GM12878 (cell line): ENCODE measurements around the gene SLC43A1. TPM values are rescaled to one million over a fixed set of nuclear protein-coding genes. Genes with fewer than 3 reads are reported as not detected.

Experiments used
- BHLHE40 ChIP-seq, 2 experiments: fragments of 450-650 bp in 1 of 2; IDR thresholded peaks; 2 replicates each; pipeline ENCODE4 v1.6.1; 2011 to 2017; ENCODE audit warnings: low read depth in 2 of 2, borderline replicate concordance in 1 of 2, improper control_type of control experiment in 1 of 2, low read length in 1 of 2, mild to moderate bottlenecking in 1 of 2
- BRCA1 ChIP-seq: IDR thresholded peaks from 2 replicates; pipeline ENCODE4 v1.6.1; 2011; ENCODE audit warnings: low read depth, low read length, improper control_type of control experiment
- ESRRA ChIP-seq: IDR thresholded peaks from 2 replicates; pipeline ENCODE4 v1.6.1; 2012; ENCODE audit warnings: mild to moderate bottlenecking, low read length, improper control_type of control experiment
- FOS ChIP-seq: IDR thresholded peaks from 3 replicates; pipeline ENCODE4 v1.6.1; 2011; ENCODE audit warnings: borderline replicate concordance; ENCODE audit not compliant: insufficient read length; ENCODE audit errors: extremely low read depth
- GABPA ChIP-seq: IDR thresholded peaks from 2 replicates; pipeline ENCODE4 v1.6.1; 2014; ENCODE audit warnings: antibody characterized with exemption, low read depth, mild to moderate bottlenecking, inconsistent platforms
- HCFC1 ChIP-seq: fragments of 150-350 bp; IDR thresholded peaks from 2 replicates; pipeline ENCODE4 v1.6.1; 2014; ENCODE audit warnings: low read length
- HDAC2 ChIP-seq: fragments of 200-600 bp; sonication (generic); IDR thresholded peaks from 2 replicates; pipeline ENCODE4 v1.6.1; 2017
- JUNB ChIP-seq: IDR thresholded peaks from 2 replicates; pipeline ENCODE4 v1.6.1; 2016; ENCODE audit warnings: antibody characterized with exemption, mild to moderate bottlenecking
- MYC ChIP-seq: IDR thresholded peaks from 2 replicates; pipeline ENCODE4 v1.6.1; 2011; ENCODE audit warnings: mild to moderate bottlenecking, low read length, moderate library complexity, inconsistent platforms; ENCODE audit not compliant: insufficient read depth, insufficient replicate concordance, insufficient read length, severe bottlenecking
- NFYA ChIP-seq: IDR thresholded peaks from 2 replicates; pipeline ENCODE4 v1.6.1; 2011; ENCODE audit warnings: low read depth, mild to moderate bottlenecking, low read length, improper control_type of control experiment, borderline replicate concordance
- NFYB ChIP-seq: IDR thresholded peaks from 2 replicates; pipeline ENCODE4 v1.6.1; 2011; ENCODE audit warnings: low read depth, mild to moderate bottlenecking, low read length, improper control_type of control experiment, moderate library complexity; ENCODE audit not compliant: insufficient read depth
- NR2F1 ChIP-seq: fragments of 450-650 bp; conservative IDR thresholded peaks from 2 replicates; pipeline ENCODE4 v1.6.1; 2017; ENCODE audit warnings: mild to moderate bottlenecking
- PKNOX1 ChIP-seq: fragments of 450-650 bp; IDR thresholded peaks from 2 replicates; pipeline ENCODE4 v1.6.1; 2016; ENCODE audit warnings: mild to moderate bottlenecking
- POLR2AphosphoS5 ChIP-seq: IDR thresholded peaks from 2 replicates; pipeline ENCODE4 v1.6.1; 2011; ENCODE audit warnings: mild to moderate bottlenecking, low read length, inconsistent platforms
- RUNX3 ChIP-seq: IDR thresholded peaks from 2 replicates; pipeline ENCODE4 v1.6.1; 2012; ENCODE audit warnings: low read length, inconsistent platforms
- SIX5 ChIP-seq: IDR thresholded peaks from 2 replicates; pipeline ENCODE4 v1.6.1; 2011; ENCODE audit warnings: mild to moderate bottlenecking, low read depth, low read length, moderate library complexity; ENCODE audit not compliant: severe bottlenecking
- SMARCA5 ChIP-seq: fragments of 450-650 bp; IDR thresholded peaks from 2 replicates; pipeline ENCODE4 v1.6.1; 2017; ENCODE audit warnings: mild to moderate bottlenecking
- SMC3 ChIP-seq: IDR thresholded peaks from 2 replicates; pipeline ENCODE4 v1.6.1; 2011; ENCODE audit warnings: low read length, improper control_type of control experiment, borderline replicate concordance
- SRF ChIP-seq, 2 experiments: IDR thresholded peaks; 2 replicates each; pipeline ENCODE4 v1.6.1; 2011; ENCODE audit warnings: low read depth in 2 of 2, low read length in 2 of 2, mild to moderate bottlenecking in 1 of 2, moderate library complexity in 1 of 2
- SUPT20H ChIP-seq: IDR thresholded peaks from 2 replicates; pipeline ENCODE4 v1.6.1; 2011; ENCODE audit warnings: low read depth, mild to moderate bottlenecking, low read length, moderate library complexity, borderline replicate concordance; ENCODE audit not compliant: control insufficient read depth
- TBL1XR1 ChIP-seq: IDR thresholded peaks from 2 replicates; pipeline ENCODE4 v1.6.1; 2012; ENCODE audit warnings: low read depth, low read length, improper control_type of control experiment
- TCF3 ChIP-seq: IDR thresholded peaks from 2 replicates; pipeline ENCODE4 v1.6.1; 2012; ENCODE audit warnings: low read depth, mild to moderate bottlenecking, low read length, borderline replicate concordance; ENCODE audit not compliant: insufficient read depth
- ZNF207 ChIP-seq: fragments of 450-650 bp; IDR thresholded peaks from 2 replicates; pipeline ENCODE4 v1.6.1; 2014; ENCODE audit warnings: antibody characterized with exemption, mild to moderate bottlenecking, borderline replicate concordance
- polyA plus RNA-seq, 11 experiments: library from polyadenylated mRNA; depleted of rRNA in 4 of 11; unstranded in 6 of 11; stranded (reverse) in 5 of 11; fragments of >200 nt; fragmentation: Nextera tagmentation in 4 of 11; fragmentation: Illumina TruSeq in 1 of 11; extraction: Ambion mirVana in 4 of 11; extraction: Trizol in 1 of 11; gene quantifications; 1 replicate in 1 of 11; 2 replicates in 10 of 11; pipeline versions ENCODE4 v1.2.1 to v1.2.3, GENCODE V29; 2011 to 2016; ENCODE audit warnings: inconsistent platforms in 2 of 11, missing spikeins in 2 of 11, low read depth in 1 of 11
- total RNA-seq, 4 experiments: library from RNA; depleted of rRNA in 3 of 4; stranded (reverse); fragments of >200 nt in 3 of 4; fragmentation: Illumina TruSeq in 1 of 4; extraction: Trizol in 1 of 4; gene quantifications; 2 replicates each; pipeline versions ENCODE4 v1.2.1 to v1.2.3, GENCODE V29; 2013 to 2021
- TF ChIP-seq, protein P1 (sequence below), 3 experiments: IDR thresholded peaks in 2 of 3; conservative IDR thresholded peaks in 1 of 3; 2 replicates each; pipeline ENCODE4 v1.5.1; 2011; ENCODE audit warnings: low read depth in 3 of 3, low read length in 3 of 3, mild to moderate bottlenecking in 3 of 3, control low read depth in 2 of 3, moderate library complexity in 2 of 3, inconsistent platforms in 1 of 3, mixed read lengths in 1 of 3; ENCODE audit not compliant: control insufficient read depth in 2 of 3, insufficient read depth in 1 of 3; ENCODE audit errors: extremely low read depth in 1 of 3
- TF ChIP-seq, protein P2 (sequence below): fragments of 450-650 bp; IDR thresholded peaks from 2 replicates; pipeline ENCODE4 v1.6.1; 2017; ENCODE audit warnings: mild to moderate bottlenecking

Gene SLC43A1
- total and polyA plus RNA-seq, 10 of the 15 experiments (the other 5 are each of a cell fraction or from before 2014, with no cell fraction given) = 1.0 to 17.8 (median 12.6) TPM

- TF ChIP-seq POLR2AphosphoS5 = no peak
- TF ChIP-seq SUPT20H = no peak
- TF ChIP-seq PKNOX1 = no peak
- TF ChIP-seq NFYB = no peak
- no peak for TF ChIP-seq ZNF207
- peak; percentile 39 for TF ChIP-seq RUNX3
- peak; percentile 74; the same call in 1 of the 2 replicates for TF ChIP-seq SMARCA5
- TF ChIP-seq SMC3 = peak; percentile 69; the same call in 1 of the 2 replicates
- no peak for TF ChIP-seq NR2F1
- TF ChIP-seq TBL1XR1 = no peak
- TF ChIP-seq SIX5 = no peak
- no peak for TF ChIP-seq NFYA
- TF ChIP-seq, protein P1, sequence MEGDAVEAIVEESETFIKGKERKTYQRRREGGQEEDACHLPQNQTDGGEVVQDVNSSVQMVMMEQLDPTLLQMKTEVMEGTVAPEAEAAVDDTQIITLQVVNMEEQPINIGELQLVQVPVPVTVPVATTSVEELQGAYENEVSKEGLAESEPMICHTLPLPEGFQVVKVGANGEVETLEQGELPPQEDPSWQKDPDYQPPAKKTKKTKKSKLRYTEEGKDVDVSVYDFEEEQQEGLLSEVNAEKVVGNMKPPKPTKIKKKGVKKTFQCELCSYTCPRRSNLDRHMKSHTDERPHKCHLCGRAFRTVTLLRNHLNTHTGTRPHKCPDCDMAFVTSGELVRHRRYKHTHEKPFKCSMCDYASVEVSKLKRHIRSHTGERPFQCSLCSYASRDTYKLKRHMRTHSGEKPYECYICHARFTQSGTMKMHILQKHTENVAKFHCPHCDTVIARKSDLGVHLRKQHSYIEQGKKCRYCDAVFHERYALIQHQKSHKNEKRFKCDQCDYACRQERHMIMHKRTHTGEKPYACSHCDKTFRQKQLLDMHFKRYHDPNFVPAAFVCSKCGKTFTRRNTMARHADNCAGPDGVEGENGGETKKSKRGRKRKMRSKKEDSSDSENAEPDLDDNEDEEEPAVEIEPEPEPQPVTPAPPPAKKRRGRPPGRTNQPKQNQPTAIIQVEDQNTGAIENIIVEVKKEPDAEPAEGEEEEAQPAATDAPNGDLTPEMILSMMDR (IDR thresholded peaks at IDR 0.05 in 2 of 3, conservative IDR thresholded peaks at IDR 0.05 in 1 of 3; ENCODE audit: control insufficient read depth in 2 of 3, extremely low read depth in 1 of 3, insufficient read depth in 1 of 3, low read depth in 3 of 3, low read length in 3 of 3) = peak; percentile 76 to 86 (median 84)
- TF ChIP-seq BHLHE40 (IDR thresholded peaks at IDR 0.05; ENCODE audit: borderline replicate concordance in 1 of 2, low read depth in 2 of 2, low read length in 1 of 2) = peak; percentile 94 to 98
- TF ChIP-seq HDAC2 = no peak
- TF ChIP-seq MYC = peak; percentile 88
- TF ChIP-seq JUNB = no peak
- TF ChIP-seq, protein P2, sequence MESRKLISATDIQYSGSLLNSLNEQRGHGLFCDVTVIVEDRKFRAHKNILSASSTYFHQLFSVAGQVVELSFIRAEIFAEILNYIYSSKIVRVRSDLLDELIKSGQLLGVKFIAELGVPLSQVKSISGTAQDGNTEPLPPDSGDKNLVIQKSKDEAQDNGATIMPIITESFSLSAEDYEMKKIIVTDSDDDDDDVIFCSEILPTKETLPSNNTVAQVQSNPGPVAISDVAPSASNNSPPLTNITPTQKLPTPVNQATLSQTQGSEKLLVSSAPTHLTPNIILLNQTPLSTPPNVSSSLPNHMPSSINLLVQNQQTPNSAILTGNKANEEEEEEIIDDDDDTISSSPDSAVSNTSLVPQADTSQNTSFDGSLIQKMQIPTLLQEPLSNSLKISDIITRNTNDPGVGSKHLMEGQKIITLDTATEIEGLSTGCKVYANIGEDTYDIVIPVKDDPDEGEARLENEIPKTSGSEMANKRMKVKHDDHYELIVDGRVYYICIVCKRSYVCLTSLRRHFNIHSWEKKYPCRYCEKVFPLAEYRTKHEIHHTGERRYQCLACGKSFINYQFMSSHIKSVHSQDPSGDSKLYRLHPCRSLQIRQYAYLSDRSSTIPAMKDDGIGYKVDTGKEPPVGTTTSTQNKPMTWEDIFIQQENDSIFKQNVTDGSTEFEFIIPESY = no peak
- TF ChIP-seq BRCA1 = no peak
- no peak for TF ChIP-seq GABPA
- TF ChIP-seq ESRRA = no peak
- no peak for TF ChIP-seq FOS
- TF ChIP-seq HCFC1 = no peak
- no peak for TF ChIP-seq TCF3
- no peak for TF ChIP-seq SRF (IDR thresholded peaks at IDR 0.05; ENCODE audit: low read depth in 2 of 2, low read length in 2 of 2)
These were observed 32.5 kb downstream of the SLC43A1 start (continued) for GRCh38 chr11:57482782-57483561.
